SIG-M5 treated with dmso at 0.1 percent for 504 hours (cell line): Measurements from ENCODE around the gene TMEM30A.

Experiments
- DNase-seq: peaks from one replicate; lab custom pipeline; 2025; ENCODE audit not compliant: unreplicated experiment; lab: John Stamatoyannopoulos, UW

TMEM30A gene

GRCh38 chr6:75284632-75285282 lies at the start of gene TMEM30A:
TSS of gene TMEM30A (minus strand) at chr6:75284792. CDS start at chr6:75284638, 154 bp downstream.
- peak; percentile 98 for DNase-seq

- DNase-seq: no peak
Measured at GRCh38 chr6:75333676-75334200, 49.1 kb upstream of the TMEM30A start.

GRCh38 chr6:75331151-75331550 lies 46.6 kb upstream of the TMEM30A start:
- no peak for DNase-seq

- DNase-seq: no peak
Measured at GRCh38 chr6:75329703-75330102, 45.1 kb upstream of the TMEM30A start.

GRCh38 chr6:75327807-75328206 lies 43.2 kb upstream of the TMEM30A start:
- no peak for DNase-seq

- DNase-seq: no peak
Measured at GRCh38 chr6:75326557-75327258, 42.1 kb upstream of the TMEM30A start.

GRCh38 chr6:75318900-75319299 lies 34.3 kb upstream of the TMEM30A start:
- no peak for DNase-seq

GRCh38 chr6:75317503-75318206 lies 33.1 kb upstream of the TMEM30A start:
- no peak for DNase-seq

GRCh38 chr6:75315978-75316377 lies 31.4 kb upstream of the TMEM30A start:
- no peak for DNase-seq

GRCh38 chr6:75308250-75308988 lies 23.8 kb upstream of the TMEM30A start:
- no peak for DNase-seq

- no peak for DNase-seq
Measured at GRCh38 chr6:75307364-75308004, 22.9 kb upstream of the TMEM30A start.

GRCh38 chr6:75306064-75306463 lies 21.5 kb upstream of the TMEM30A start:
- no peak for DNase-seq

- DNase-seq: no peak
Measured at GRCh38 chr6:75305573-75305972, 21.0 kb upstream of the TMEM30A start.

GRCh38 chr6:75302280-75302679 lies 17.7 kb upstream of the TMEM30A start:
- no peak for DNase-seq

GRCh38 chr6:75301537-75301936 lies 16.9 kb upstream of the TMEM30A start:
- DNase-seq: no peak

- DNase-seq: no peak
Measured at GRCh38 chr6:75301088-75301487, 16.5 kb upstream of the TMEM30A start.

- DNase-seq: no peak
Measured at GRCh38 chr6:75300531-75300855, 15.9 kb upstream of the TMEM30A start.

- no peak for DNase-seq
Measured at GRCh38 chr6:75299801-75300530, 15.4 kb upstream of the TMEM30A start.

GRCh38 chr6:75296811-75297779 lies 12.5 kb upstream of the TMEM30A start:
- peak; percentile 45 for DNase-seq
